ENCODE measurements around the gene FADS6. TPM values are rescaled to one million over a fixed set of nuclear protein-coding genes. Genes with fewer than 3 reads are reported as not detected.

The FADS6 gene
- total RNA-seq, 1 experiment from 2014 or later: not detected

- TF ChIP-seq TCF7L2 (IDR thresholded peaks at IDR 0.05; ENCODE audit: low read depth, low read length) (no peak), REST (IDR thresholded peaks at IDR 0.05; ENCODE audit: insufficient read depth in 1 of 2, low read depth in 2 of 2, low read length in 1 of 2) (no peak), POLR2AphosphoS5 (IDR thresholded peaks at IDR 0.05; ENCODE audit: low read depth, low read length) (no peak), CTCF (IDR thresholded peaks at IDR 0.05) (no peak), SIN3A (IDR thresholded peaks at IDR 0.05; ENCODE audit: borderline replicate concordance, insufficient read depth, low read depth, low read length) (no peak)
- in situ Hi-C loops (cut with HindIII; ENCODE audit: low pct_unique_long_range_greater_than_20kb, low sequenced_read_pairs) (no loop called here), intact Hi-C loops (cut with micrococcal nuclease; ENCODE audit: unreplicated experiment) (no loop called here)
- Histone ChIP-seq H3K9me3 (ENCODE audit: control insufficient read depth, insufficient read depth, low read depth, low read length) (no peaks in the 10 kb centered on the region), H3K27ac (ENCODE audit: low read length) (no peak overlapping the region), H3K4me1 (ENCODE audit: control insufficient read depth, insufficient read depth, low read length) (peaks cover 4% of the 10 kb centered on the region), H3K4me3 (ENCODE audit: low read depth in 2 of 2, low read length in 2 of 2) (no peak overlapping the region), H3K36me3 (ENCODE audit: control insufficient read depth, insufficient read depth, low read length) (peaks cover 7% of the 10 kb centered on the region; the same call in 1 of the 2 replicates), H3K27me3 (ENCODE audit: control insufficient read depth, insufficient read depth, low read length) (no peaks in the 10 kb centered on the region)
- POLR2A ChIA-PET: interaction anchor here (0.6 kb wide), 2 partner anchors 14 to 229 kb away, joined by 3 to 6 read pairs; no protein-coding TSS in a partner anchor
- CTCF ChIA-PET: interaction anchor here (0.5 to 1.0 kb wide), 2 partner anchors 9 to 93 kb away, joined by 3 to 4 read pairs; no protein-coding TSS in a partner anchor
- no TSS peak for BruUV-seq (replicated peaks)
- DNase-seq (ENCODE audit: low read depth, low spot score) (no peak), ATAC-seq (no peak)
Observed at GRCh38 chr17:74868251-74868907, 25.1 kb downstream of the FADS6 start.

- peaks cover 11% of the 10 kb centered on the region for H3K4me1 ChIP-seq (ENCODE audit: control insufficient read depth, insufficient read depth, low read length)
- H3K4me3 ChIP-seq (ENCODE audit: low read depth in 2 of 2, low read length in 2 of 2): no peak overlapping the region
- no peaks in the 10 kb centered on the region for H3K9me3 ChIP-seq (ENCODE audit: control insufficient read depth, insufficient read depth, low read depth, low read length)
- no peak overlapping the region for H3K27ac ChIP-seq (ENCODE audit: low read length)
- intact Hi-C loops (cut with micrococcal nuclease; ENCODE audit: unreplicated experiment) (no loop called here), in situ Hi-C loops (cut with HindIII; ENCODE audit: low pct_unique_long_range_greater_than_20kb, low sequenced_read_pairs) (no loop called here)
- BruUV-seq (replicated peaks): no TSS peak
- no peak for ATAC-seq
- TF ChIP-seq CTCF (IDR thresholded peaks at IDR 0.05): no peak
- no peak for TF ChIP-seq POLR2AphosphoS5 (IDR thresholded peaks at IDR 0.05; ENCODE audit: low read depth, low read length)
- TF ChIP-seq REST (IDR thresholded peaks at IDR 0.05; ENCODE audit: insufficient read depth in 1 of 2, low read depth in 2 of 2, low read length in 1 of 2): no peak
- TF ChIP-seq SIN3A (IDR thresholded peaks at IDR 0.05; ENCODE audit: borderline replicate concordance, insufficient read depth, low read depth, low read length): no peak
- TF ChIP-seq TCF7L2 (IDR thresholded peaks at IDR 0.05; ENCODE audit: low read depth, low read length): no peak
- CTCF ChIA-PET: interaction anchor here (0.9 to 2.4 kb wide), 5 partner anchors 23 to 122 kb away, joined by 3 to 15 read pairs (median 7); no protein-coding TSS in a partner anchor
- H3K36me3 ChIP-seq (ENCODE audit: control insufficient read depth, insufficient read depth, low read length): no peaks in the 10 kb centered on the region
- no peak for DNase-seq (ENCODE audit: low read depth, low spot score)
- H3K27me3 ChIP-seq (ENCODE audit: control insufficient read depth, insufficient read depth, low read length): peaks cover 2% of the 10 kb centered on the region; the same call in 1 of the 2 replicates
- POLR2A ChIA-PET: interaction anchor here (0.5 to 0.6 kb wide), 2 partner anchors 11 to 243 kb away, joined by 3 to 11 read pairs; partner anchors contain the start of gene ARMC7
Observed at GRCh38 chr17:74866198-74866835, 27.1 kb downstream of the FADS6 start.

Data from Panc1 (cell line).